Osteoblast (primary cell): Measurements from ENCODE around the gene NCEH1. TPM values are rescaled to one million over a fixed set of nuclear protein-coding genes. Genes with fewer than 3 reads are reported as not detected.

Source experiments
- DNase-seq: peaks from one replicate; pipeline ENCODE4 v3.0.0; 2011; ENCODE audit warnings: low spot score, mixed read lengths; ENCODE audit not compliant: insufficient read length; ENCODE audit errors: missing footprints
- H2AFZ ChIP-seq: 2 replicates; pipeline ENCODE4 v1.6.0; 2011; ENCODE audit warnings: mild to moderate bottlenecking, low read length
- H3K27ac ChIP-seq: 2 replicates; pipeline ENCODE4 v1.5.1; 2011; ENCODE audit warnings: mild to moderate bottlenecking, low read depth, low read length, moderate library complexity
- H3K27me3 ChIP-seq: 2 replicates; pipeline ENCODE4 v1.6.0; 2012; ENCODE audit warnings: mild to moderate bottlenecking, control low read depth, inconsistent platforms, low read length, moderate library complexity; ENCODE audit not compliant: insufficient read depth
- H3K36me3 ChIP-seq: 2 replicates; pipeline ENCODE4 v1.5.1; 2011; ENCODE audit warnings: mild to moderate bottlenecking, low read length, control low read depth, moderate library complexity; ENCODE audit not compliant: insufficient read depth
- H3K4me1 ChIP-seq: 2 replicates; pipeline ENCODE4 v1.5.1; 2011; ENCODE audit warnings: mild to moderate bottlenecking, low read length, control low read depth, moderate library complexity; ENCODE audit not compliant: insufficient read depth
- H3K4me2 ChIP-seq: 2 replicates; pipeline ENCODE4 v1.6.0; 2011; ENCODE audit warnings: mild to moderate bottlenecking, low read length; ENCODE audit not compliant: insufficient read depth
- H3K4me3 ChIP-seq: fragments of 200-600 bp; sonication (generic); 3 replicates; pipeline ENCODE4 v1.5.1; 2012; ENCODE audit warnings: mild to moderate bottlenecking, low read length, inconsistent platforms; ENCODE audit not compliant: insufficient read depth
- H3K79me2 ChIP-seq: 2 replicates; pipeline ENCODE4 v1.6.0; 2012; ENCODE audit warnings: mild to moderate bottlenecking, low read length, control low read depth, inconsistent platforms; ENCODE audit not compliant: insufficient read depth
- H3K9me3 ChIP-seq: 2 replicates; pipeline ENCODE4 v1.5.1; 2011; ENCODE audit warnings: low read depth, low read length, control low read depth
- H4K20me1 ChIP-seq: 2 replicates; pipeline ENCODE4 v1.6.0; 2012; ENCODE audit warnings: mild to moderate bottlenecking, low read length, control low read depth; ENCODE audit not compliant: insufficient read depth
- CTCF ChIP-seq: IDR thresholded peaks from 2 replicates; pipeline ENCODE4 v1.5.1; 2011; ENCODE audit warnings: mild to moderate bottlenecking, low read depth, low read length, moderate library complexity; ENCODE audit errors: extremely low read depth
- total RNA-seq: library from RNA; depleted of rRNA; stranded (reverse); fragments of >200 nt; gene quantifications from 2 replicates; pipeline ENCODE4 v1.2.3, GENCODE V29; 2012

The NCEH1 gene
- total RNA-seq, 1 donor = 10.9 TPM

DNA sequence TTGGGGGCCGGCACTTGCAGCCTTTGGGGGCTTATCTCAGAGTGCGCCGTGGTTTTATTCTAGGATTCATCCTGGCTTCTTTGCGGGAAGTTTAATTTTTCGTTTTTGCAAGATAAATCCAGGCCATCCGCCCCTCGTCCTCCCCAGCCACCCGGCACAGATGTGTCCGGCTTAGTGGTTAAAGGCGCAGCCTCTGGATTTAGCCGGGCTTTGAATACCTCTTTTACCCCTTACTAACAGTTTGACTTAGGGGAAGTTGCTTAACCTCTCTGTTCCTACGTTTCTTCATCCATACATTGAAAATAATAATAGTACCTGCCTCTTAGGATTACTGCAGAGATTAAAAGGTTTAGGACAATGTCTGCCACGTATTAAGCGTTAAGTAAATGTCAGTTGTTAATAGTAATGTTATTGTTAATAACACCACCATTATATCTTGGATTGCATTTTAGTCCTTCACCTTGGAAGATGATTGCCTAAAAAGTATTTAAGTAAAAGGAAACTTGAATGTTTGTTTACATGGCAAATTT is 40.4 kb upstream of the NCEH1 start:
- no peaks in the 10 kb centered on the region for H4K20me1 ChIP-seq
- no peak for TF ChIP-seq CTCF
- peaks cover 55% of the 10 kb centered on the region for H3K79me2 ChIP-seq

DNA sequence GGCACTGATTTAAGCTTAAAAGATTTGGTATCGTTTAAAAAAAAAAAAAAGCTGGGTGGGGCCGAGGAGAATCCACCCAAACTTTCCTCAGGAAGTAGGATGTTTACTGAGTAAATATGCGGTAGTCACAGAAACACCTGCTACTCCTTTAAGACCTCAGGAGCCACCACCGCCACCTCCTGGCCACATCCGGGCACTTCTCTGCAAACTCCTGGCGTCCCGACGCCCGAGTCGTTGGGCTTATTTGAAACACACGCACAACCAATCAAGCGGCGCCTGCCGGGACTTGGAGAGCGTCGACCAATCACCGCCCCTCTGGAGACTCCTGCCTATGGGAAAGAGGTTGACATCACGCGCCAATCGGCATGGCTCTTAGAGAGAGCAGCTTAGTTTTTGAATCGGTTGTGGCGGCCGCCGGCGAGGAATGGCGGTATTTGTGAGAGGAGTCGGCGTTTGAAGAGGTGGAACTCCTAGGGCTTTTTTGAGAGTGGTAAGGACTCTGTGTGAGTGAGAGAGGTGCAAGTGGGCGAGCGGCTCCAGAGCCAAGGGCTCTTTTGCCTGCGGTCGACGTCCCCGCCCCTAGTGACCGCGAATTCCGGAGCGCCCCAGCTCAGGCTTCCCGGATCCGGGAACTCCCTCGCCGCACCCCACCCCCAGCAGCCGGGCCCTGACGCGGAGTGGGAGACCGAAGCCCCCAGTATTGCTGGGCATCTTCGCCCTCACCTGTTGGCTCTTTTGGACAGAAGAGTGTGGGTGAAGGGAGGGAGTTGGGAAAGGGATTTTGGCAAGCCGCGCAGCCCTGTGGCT is 39.7 kb upstream of the NCEH1 start, which contains the start of gene ECT2:
Gene ECT2 (plus strand): TSS at position 359 of the 807 bp plus-strand sequence. CDS start 3,805 bp downstream, outside the sequence.
- peak within 1 kb of the TSS; percentile 99 for H3K27ac ChIP-seq
- H3K4me2 ChIP-seq = peak within 1 kb of the TSS; percentile 94
- TF ChIP-seq CTCF = peak; percentile 85
- no peaks in the 10 kb centered on the region for H3K9me3 ChIP-seq
- H3K79me2 ChIP-seq = peaks cover 49% of the 10 kb centered on the region
- H3K27me3 ChIP-seq = no peaks in the 10 kb centered on the region
- H2AFZ ChIP-seq = peak within 1 kb of the TSS; percentile 95
- H3K4me3 ChIP-seq = peak within 1 kb of the TSS; percentile 94
- peaks cover 7% of the 10 kb centered on the region for H3K36me3 ChIP-seq
- peak; percentile 97 for DNase-seq
- H4K20me1 ChIP-seq = no peaks in the 10 kb centered on the region
- peaks cover 41% of the 10 kb centered on the region for H3K4me1 ChIP-seq

More for the DNA sequence above, 40.4 kb upstream of the NCEH1 start:
- H3K9me3 ChIP-seq = no peaks in the 10 kb centered on the region
- H3K4me3 ChIP-seq = peak overlapping the region; percentile 94
- H3K4me1 ChIP-seq = peaks cover 40% of the 10 kb centered on the region
- H2AFZ ChIP-seq = peak overlapping the region; percentile 95
- H3K4me2 ChIP-seq = peak overlapping the region; percentile 94
- DNase-seq = peak; percentile 31
- H3K27ac ChIP-seq = peak overlapping the region; percentile 99
- no peaks in the 10 kb centered on the region for H3K27me3 ChIP-seq
- H3K36me3 ChIP-seq = peaks cover 14% of the 10 kb centered on the region

GRCh38 chr3:172750069-172750367 is 39.2 kb upstream of the NCEH1 start:
- Histone ChIP-seq H3K4me1 (peaks cover 41% of the 10 kb centered on the region), H3K79me2 (peaks cover 43% of the 10 kb centered on the region), H3K36me3 (peaks cover 5% of the 10 kb centered on the region), H3K9me3 (no peaks in the 10 kb centered on the region), H2AFZ (peak overlapping the region; percentile 56), H3K4me3 (peak overlapping the region; percentile 94), H4K20me1 (no peaks in the 10 kb centered on the region), H3K27ac (peak overlapping the region; percentile 99), H3K27me3 (no peaks in the 10 kb centered on the region), H3K4me2 (peak overlapping the region; percentile 94)
- TF ChIP-seq CTCF = no peak
- DNase-seq = no peak
